ENCODE measurements around the gene LYRM4.

The LYRM4 gene

GRCh38 chr6:5093231-5094015 is 167.3 kb downstream of the LYRM4 start:
- H3K4me2 ChIP-seq (ENCODE audit: low read length): no peak overlapping the region
- H2AFZ ChIP-seq: no peak overlapping the region
- no peak overlapping the region for H3K4me3 ChIP-seq (ENCODE audit: low read depth, low read length)
- no peaks in the 10 kb centered on the region for H3K9me3 ChIP-seq (ENCODE audit: control insufficient read depth, low read length)
- H3K36me3 ChIP-seq (ENCODE audit: control insufficient read depth, insufficient read depth, low read length): no peaks in the 10 kb centered on the region
- no peak overlapping the region for H3K27ac ChIP-seq
- no peak for TF ChIP-seq CTCF (IDR thresholded peaks at IDR 0.05)
- H3K27me3 ChIP-seq (ENCODE audit: control insufficient read depth, insufficient read depth, low read length): no peaks in the 10 kb centered on the region
- no peaks in the 10 kb centered on the region for H3K4me1 ChIP-seq
- H3K9ac ChIP-seq: no peak overlapping the region
- no peaks in the 10 kb centered on the region for H3K79me2 ChIP-seq

GRCh38 chr6:5091210-5092069 is 169.3 kb downstream of the LYRM4 start:
- H2AFZ ChIP-seq: no peak overlapping the region
- H3K9me3 ChIP-seq (ENCODE audit: control insufficient read depth, low read length): no peaks in the 10 kb centered on the region
- H3K9ac ChIP-seq: no peak overlapping the region
- no peaks in the 10 kb centered on the region for H3K36me3 ChIP-seq (ENCODE audit: control insufficient read depth, insufficient read depth, low read length)
- no peaks in the 10 kb centered on the region for H3K4me1 ChIP-seq
- H3K79me2 ChIP-seq: no peaks in the 10 kb centered on the region
- H3K27me3 ChIP-seq (ENCODE audit: control insufficient read depth, insufficient read depth, low read length): no peaks in the 10 kb centered on the region
- no peak for TF ChIP-seq CTCF (IDR thresholded peaks at IDR 0.05)
- no peak overlapping the region for H3K4me2 ChIP-seq (ENCODE audit: low read length)
- H3K4me3 ChIP-seq (ENCODE audit: low read depth, low read length): no peak overlapping the region
- no peak overlapping the region for H3K27ac ChIP-seq

GRCh38 chr6:5090603-5091002 is 170.1 kb downstream of the LYRM4 start:
- Histone ChIP-seq H3K27ac (no peak overlapping the region), H3K9me3 (ENCODE audit: control insufficient read depth, low read length) (no peaks in the 10 kb centered on the region), H3K4me1 (no peaks in the 10 kb centered on the region), H3K4me3 (ENCODE audit: low read depth, low read length) (no peak overlapping the region), H3K27me3 (ENCODE audit: control insufficient read depth, insufficient read depth, low read length) (no peaks in the 10 kb centered on the region), H3K9ac (no peak overlapping the region), H3K4me2 (ENCODE audit: low read length) (no peak overlapping the region), H3K36me3 (ENCODE audit: control insufficient read depth, insufficient read depth, low read length) (no peaks in the 10 kb centered on the region), H2AFZ (no peak overlapping the region), H3K79me2 (no peaks in the 10 kb centered on the region)
- TF ChIP-seq CTCF (IDR thresholded peaks at IDR 0.05): no peak

GRCh38 chr6:5089481-5090438 is 171.0 kb downstream of the LYRM4 start:
- Histone ChIP-seq H3K27me3 (ENCODE audit: control insufficient read depth, insufficient read depth, low read length) (no peaks in the 10 kb centered on the region), H3K4me1 (no peaks in the 10 kb centered on the region), H2AFZ (no peak overlapping the region), H3K79me2 (no peaks in the 10 kb centered on the region), H3K4me3 (ENCODE audit: low read depth, low read length) (no peak overlapping the region), H3K27ac (no peak overlapping the region), H3K9me3 (ENCODE audit: control insufficient read depth, low read length) (no peaks in the 10 kb centered on the region), H3K9ac (no peak overlapping the region), H3K36me3 (ENCODE audit: control insufficient read depth, insufficient read depth, low read length) (no peaks in the 10 kb centered on the region), H3K4me2 (ENCODE audit: low read length) (no peak overlapping the region)
- no peak for TF ChIP-seq CTCF (IDR thresholded peaks at IDR 0.05)
